OCI-LY3 (cell line): Measurements from ENCODE around the gene RAB27B.

Source experiments
- H2AFZ ChIP-seq: fragments of 200-600, 300-600 bp; shearing (Covaris generic); 2 replicates; pipeline ENCODE4 v1.6.0; 2014; ENCODE audit warnings: antibody characterized with exemption, low read depth, low read length
- H3K27ac ChIP-seq: fragments of 200-600, 300-600 bp; sonication (generic); 2 replicates; pipeline ENCODE4 v1.5.1; 2014; ENCODE audit warnings: mild to moderate bottlenecking, low read length, moderate library complexity, mixed read lengths
- H3K27me3 ChIP-seq: fragments of 200-600, 300-600 bp; sonication (generic); 2 replicates; pipeline ENCODE4 v1.6.1; 2014; ENCODE audit warnings: low read depth, low read length, mixed read lengths
- H3K36me3 ChIP-seq: fragments of 200-600, 300-600 bp; sonication (generic); replicated peaks from 2 replicates; pipeline ENCODE3; 2014; ENCODE audit warnings: low read depth, low read length, mixed read lengths
- H3K4me1 ChIP-seq: fragments of 300-600, 200-600 bp; sonication (generic); 2 replicates; pipeline ENCODE4 v1.6.1; 2014; ENCODE audit warnings: low read length, mixed read lengths
- H3K4me2 ChIP-seq: fragments of 200-600, 300-600 bp; sonication (generic); 2 replicates; pipeline ENCODE4 v1.6.1; 2014; ENCODE audit warnings: low read length, mixed read lengths
- H3K4me3 ChIP-seq: fragments of 300-600, 200-600 bp; sonication (generic); 2 replicates; pipeline ENCODE4 v1.5.1; 2014; ENCODE audit warnings: antibody characterized with exemption, mild to moderate bottlenecking, low read length, moderate library complexity
- H3K79me2 ChIP-seq: fragments of 300-600, 200-600 bp; shearing (Covaris generic); 2 replicates; pipeline ENCODE4 v1.6.1; 2014; ENCODE audit warnings: mild to moderate bottlenecking, low read length, mixed read lengths
- H3K9ac ChIP-seq: fragments of 300-600, 200-600 bp; shearing (Covaris generic); 2 replicates; pipeline ENCODE4 v1.6.0; 2014; ENCODE audit warnings: mild to moderate bottlenecking, low read length, moderate library complexity
- H3K9me3 ChIP-seq: fragments of 200-600, 300-600 bp; shearing (Covaris generic); 2 replicates; pipeline ENCODE4 v1.6.1; 2014; ENCODE audit warnings: low read length, mixed read lengths; ENCODE audit not compliant: insufficient read depth
- H4K20me1 ChIP-seq: fragments of 200-600, 300-600 bp; sonication (generic); 2 replicates; pipeline ENCODE4 v1.6.1; 2016; ENCODE audit warnings: low read length, mixed read lengths; ENCODE audit not compliant: insufficient read depth
- EZH2phosphoT487 ChIP-seq: fragments of 200-600 bp; shearing (Covaris generic); IDR thresholded peaks from 2 replicates; pipeline ENCODE4 v1.6.1; 2018; ENCODE audit warnings: antibody characterized with exemption, mixed run types, low read depth
- TF ChIP-seq, protein P1 (sequence below): fragments of 200-600, 300-600 bp; sonication (generic); IDR thresholded peaks from 2 replicates; pipeline ENCODE4 v1.5.1; 2014; ENCODE audit warnings: antibody characterized with exemption, low read length, low read depth

The RAB27B gene

DNA sequence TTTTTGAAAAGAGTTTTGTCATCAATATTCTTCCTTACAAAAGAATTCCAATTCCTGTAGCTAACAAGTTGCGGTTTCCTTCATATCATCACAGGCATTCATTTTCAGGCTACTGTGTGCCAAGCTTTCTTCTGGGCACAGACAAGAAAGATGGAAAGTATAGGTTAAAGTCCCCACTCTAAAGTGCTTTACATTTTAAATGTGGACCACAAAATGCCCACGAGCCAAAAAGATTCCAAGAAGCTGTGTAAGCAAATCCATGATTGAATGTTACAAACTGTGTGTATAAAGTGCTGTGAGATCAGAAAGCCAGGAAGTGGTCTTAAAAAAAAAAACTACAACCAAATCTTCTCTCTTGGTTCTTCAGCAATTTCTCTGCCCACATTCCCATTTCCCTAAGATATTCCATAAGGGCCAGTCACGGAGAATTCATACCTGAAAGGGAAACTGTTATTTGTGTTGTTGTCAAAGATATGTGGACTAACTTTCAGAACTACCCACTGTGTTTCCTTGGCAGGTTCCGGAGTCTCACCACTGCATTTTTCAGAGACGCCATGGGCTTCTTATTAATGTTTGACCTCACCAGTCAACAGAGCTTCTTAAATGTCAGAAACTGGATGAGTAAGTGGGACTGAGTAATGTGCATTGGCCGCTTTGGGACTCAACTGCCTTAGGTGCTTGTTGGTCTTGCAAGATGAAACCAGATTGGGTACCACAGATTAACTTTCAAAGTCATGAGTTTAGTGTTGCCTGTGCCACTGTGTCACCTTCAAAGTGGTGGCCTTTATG, 55.7 kb downstream of the RAB27B start:
- peaks cover 39% of the 10 kb centered on the region for H3K27me3 ChIP-seq
- no peaks in the 10 kb centered on the region for H3K79me2 ChIP-seq
- no peak overlapping the region for H3K9ac ChIP-seq
- no peak overlapping the region for H3K4me2 ChIP-seq
- no peaks in the 10 kb centered on the region for H3K36me3 ChIP-seq
- H3K27ac ChIP-seq, result no peak overlapping the region
- H3K9me3 ChIP-seq, result no peaks in the 10 kb centered on the region
- H4K20me1 ChIP-seq, result no peaks in the 10 kb centered on the region
- no peak overlapping the region for H3K4me3 ChIP-seq
- H3K4me1 ChIP-seq, result peaks cover under 1% of the 10 kb centered on the region; the same call in 1 of the 2 replicates
- TF ChIP-seq, protein P1, sequence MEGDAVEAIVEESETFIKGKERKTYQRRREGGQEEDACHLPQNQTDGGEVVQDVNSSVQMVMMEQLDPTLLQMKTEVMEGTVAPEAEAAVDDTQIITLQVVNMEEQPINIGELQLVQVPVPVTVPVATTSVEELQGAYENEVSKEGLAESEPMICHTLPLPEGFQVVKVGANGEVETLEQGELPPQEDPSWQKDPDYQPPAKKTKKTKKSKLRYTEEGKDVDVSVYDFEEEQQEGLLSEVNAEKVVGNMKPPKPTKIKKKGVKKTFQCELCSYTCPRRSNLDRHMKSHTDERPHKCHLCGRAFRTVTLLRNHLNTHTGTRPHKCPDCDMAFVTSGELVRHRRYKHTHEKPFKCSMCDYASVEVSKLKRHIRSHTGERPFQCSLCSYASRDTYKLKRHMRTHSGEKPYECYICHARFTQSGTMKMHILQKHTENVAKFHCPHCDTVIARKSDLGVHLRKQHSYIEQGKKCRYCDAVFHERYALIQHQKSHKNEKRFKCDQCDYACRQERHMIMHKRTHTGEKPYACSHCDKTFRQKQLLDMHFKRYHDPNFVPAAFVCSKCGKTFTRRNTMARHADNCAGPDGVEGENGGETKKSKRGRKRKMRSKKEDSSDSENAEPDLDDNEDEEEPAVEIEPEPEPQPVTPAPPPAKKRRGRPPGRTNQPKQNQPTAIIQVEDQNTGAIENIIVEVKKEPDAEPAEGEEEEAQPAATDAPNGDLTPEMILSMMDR, result no peak
- TF ChIP-seq EZH2phosphoT487, result no peak
- no peak overlapping the region for H2AFZ ChIP-seq

DNA sequence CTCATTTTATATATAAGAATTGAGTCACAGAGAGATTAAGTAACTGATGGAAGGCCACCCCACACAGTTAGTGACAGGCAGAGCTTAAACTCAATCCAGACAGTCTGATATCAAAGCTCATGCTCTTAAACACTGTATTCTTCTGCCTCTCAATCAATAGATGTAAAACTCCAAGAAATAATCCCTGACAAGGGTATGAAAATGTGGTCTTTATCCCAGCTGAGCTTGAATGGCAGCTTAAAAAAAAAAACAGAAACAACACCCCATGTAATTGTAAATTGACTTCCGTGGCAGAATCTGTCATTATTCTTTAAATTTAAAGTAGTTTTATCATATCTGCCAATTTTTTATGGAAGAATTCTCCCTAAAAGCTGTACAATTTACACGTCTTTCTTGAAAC, 60.1 kb downstream of the RAB27B start:
- H3K36me3 ChIP-seq, result no peaks in the 10 kb centered on the region
- no peak overlapping the region for H3K4me3 ChIP-seq
- no peaks in the 10 kb centered on the region for H3K9me3 ChIP-seq
- H4K20me1 ChIP-seq, result no peaks in the 10 kb centered on the region
- no peak overlapping the region for H3K4me2 ChIP-seq
- no peaks in the 10 kb centered on the region for H3K4me1 ChIP-seq
- H2AFZ ChIP-seq, result no peak overlapping the region
- no peak overlapping the region for H3K27ac ChIP-seq
- H3K79me2 ChIP-seq, result no peaks in the 10 kb centered on the region
- no peak overlapping the region for H3K9ac ChIP-seq
- no peak for TF ChIP-seq EZH2phosphoT487
- TF ChIP-seq, protein P1, result no peak
- peaks cover 37% of the 10 kb centered on the region for H3K27me3 ChIP-seq

DNA sequence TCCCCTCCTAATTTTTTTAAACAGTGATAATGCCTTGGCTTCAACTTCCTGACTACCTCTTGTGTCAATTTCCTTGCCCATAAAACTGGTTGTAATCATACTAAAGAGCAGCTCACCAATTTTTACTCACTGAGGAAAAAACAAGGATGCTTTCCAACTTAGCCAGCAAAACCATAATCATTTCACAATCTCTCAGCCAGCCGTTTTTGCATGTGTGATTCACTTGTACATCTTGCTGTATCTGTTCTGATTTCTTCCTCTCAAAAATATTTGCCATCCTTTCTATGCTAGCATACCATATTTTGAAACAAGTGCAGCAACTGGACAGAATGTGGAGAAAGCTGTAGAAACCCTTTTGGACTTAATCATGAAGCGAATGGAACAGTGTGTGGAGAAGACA, 60.7 kb downstream of the RAB27B start:
- H3K27ac ChIP-seq, result no peak overlapping the region
- no peaks in the 10 kb centered on the region for H3K79me2 ChIP-seq
- TF ChIP-seq, protein P1, result no peak
- TF ChIP-seq EZH2phosphoT487, result no peak

GRCh38 chr18:54899500-54899899, 71.2 kb downstream of the RAB27B start:
- Histone ChIP-seq H3K36me3 (no peaks in the 10 kb centered on the region), H3K79me2 (no peaks in the 10 kb centered on the region), H3K9ac (no peak overlapping the region), H3K9me3 (no peaks in the 10 kb centered on the region), H3K27me3 (no peaks in the 10 kb centered on the region), H3K4me1 (peaks cover 23% of the 10 kb centered on the region), H3K27ac (no peak overlapping the region), H2AFZ (no peak overlapping the region), H4K20me1 (no peaks in the 10 kb centered on the region), H3K4me3 (no peak overlapping the region), H3K4me2 (no peak overlapping the region)
- TF ChIP-seq, protein P1, result no peak
- no peak for TF ChIP-seq EZH2phosphoT487

More for the DNA sequence above, 60.7 kb downstream of the RAB27B start:
- Histone ChIP-seq H3K4me1 (no peaks in the 10 kb centered on the region), H3K27me3 (peaks cover 36% of the 10 kb centered on the region), H4K20me1 (no peaks in the 10 kb centered on the region), H2AFZ (no peak overlapping the region), H3K9ac (no peak overlapping the region), H3K4me3 (no peak overlapping the region), H3K36me3 (no peaks in the 10 kb centered on the region), H3K4me2 (no peak overlapping the region), H3K9me3 (no peaks in the 10 kb centered on the region)
